HUES6 (cell line): ENCODE measurements around the gene ERP44.

ENCODE experiments used
- H3K27ac ChIP-seq: 2 replicates; pipeline ENCODE4 v1.7.0; 2013; ENCODE audit warnings: low read depth, mild to moderate bottlenecking, low read length, inconsistent platforms
- H3K27me3 ChIP-seq: 2 replicates; pipeline ENCODE4 v1.6.1; 2013; ENCODE audit warnings: low read length; ENCODE audit not compliant: control insufficient read depth, insufficient read depth
- H3K36me3 ChIP-seq: 2 replicates; pipeline ENCODE4 v1.6.1; 2013; ENCODE audit warnings: low read length; ENCODE audit not compliant: control insufficient read depth, insufficient read depth
- H3K4me1 ChIP-seq: 2 replicates; pipeline ENCODE4 v1.6.1; 2013; ENCODE audit warnings: low read length; ENCODE audit not compliant: control insufficient read depth, insufficient read depth
- H3K4me3 ChIP-seq: 2 replicates; pipeline ENCODE4 v1.5.1; 2013; ENCODE audit warnings: low read depth, low read length
- H3K9ac ChIP-seq: one replicate; pipeline ENCODE4 v1.6.1; 2013; ENCODE audit warnings: mild to moderate bottlenecking, low read length
- H3K9me3 ChIP-seq: 2 replicates; pipeline ENCODE4 v1.6.1; 2013; ENCODE audit warnings: low read depth, low read length; ENCODE audit not compliant: control insufficient read depth, insufficient read depth

Gene ERP44

DNA sequence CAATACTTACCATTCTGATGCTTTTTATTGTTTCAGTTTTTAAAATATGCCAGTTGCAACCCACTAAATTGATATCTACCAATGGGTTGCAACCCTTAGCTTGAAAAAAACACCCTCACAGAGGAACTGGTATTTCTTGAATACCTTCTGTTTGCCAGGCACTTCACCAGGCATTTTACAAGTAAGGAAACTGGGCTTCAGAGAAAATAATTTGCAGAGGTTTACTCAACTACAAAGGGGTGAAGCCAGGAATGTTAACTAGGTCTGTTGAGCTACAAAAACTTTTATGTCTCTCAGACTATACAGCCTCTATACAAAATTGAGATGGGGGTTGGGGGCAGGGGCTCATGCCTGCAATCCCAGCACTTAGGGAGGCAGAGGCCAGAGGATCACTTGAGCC lies 127.4 kb downstream of the ERP44 start:
- no peaks in the 10 kb centered on the region for H3K27me3 ChIP-seq
- no peak overlapping the region for H3K27ac ChIP-seq
- 0 out of 2 replicates have a peak, but pooled peaks cover 9% of the 10 kb centered on the region for H3K36me3 ChIP-seq
- no peak overlapping the region for H3K9ac ChIP-seq
- H3K4me1 ChIP-seq = peaks cover 18% of the 10 kb centered on the region
- no peaks in the 10 kb centered on the region for H3K9me3 ChIP-seq
- no peak overlapping the region for H3K4me3 ChIP-seq

DNA sequence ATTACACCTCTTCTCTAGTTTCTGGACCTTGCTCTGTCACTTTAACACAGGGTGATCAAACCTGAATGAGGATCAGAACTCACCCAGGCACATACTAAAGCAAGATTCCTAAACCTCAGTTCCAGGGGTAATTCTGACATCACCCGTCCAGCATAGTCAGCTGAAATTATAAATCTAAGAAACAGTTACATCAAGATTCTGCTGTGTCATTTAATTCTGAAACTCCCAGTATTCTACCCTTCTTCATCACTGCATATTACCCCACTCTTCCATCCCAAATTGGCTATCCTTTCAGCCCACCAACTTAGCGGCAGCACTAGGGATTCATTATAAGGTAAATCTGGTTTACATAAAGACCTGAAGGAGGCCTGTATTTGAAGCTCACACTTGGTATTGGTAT lies 128.3 kb downstream of the ERP44 start:
- Histone ChIP-seq H3K4me1 (peaks cover 25% of the 10 kb centered on the region), H3K9me3 (no peaks in the 10 kb centered on the region), H3K27ac (no peak overlapping the region), H3K4me3 (no peak overlapping the region), H3K27me3 (no peaks in the 10 kb centered on the region), H3K36me3 (0 out of 2 replicates have a peak, but pooled peaks cover 9% of the 10 kb centered on the region), H3K9ac (no peak overlapping the region)

DNA sequence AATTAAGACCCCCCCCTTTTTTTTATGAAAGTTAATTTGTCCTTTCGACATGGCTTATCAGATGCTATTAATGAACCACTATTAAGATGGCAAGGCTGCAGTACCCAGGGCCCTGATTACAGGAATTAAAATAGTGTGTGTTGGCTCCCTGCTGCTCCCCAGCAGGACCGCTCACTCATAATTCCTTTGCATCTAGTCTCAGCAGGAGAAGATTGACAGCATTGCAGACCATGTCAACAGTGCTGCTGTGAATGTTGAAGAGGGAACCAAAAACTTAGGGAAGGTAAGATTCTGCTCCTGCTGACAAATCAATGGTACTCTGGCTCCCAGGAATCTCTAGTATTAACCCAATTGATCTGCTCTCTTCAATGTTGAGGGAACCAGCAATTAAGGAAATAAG lies 131.3 kb downstream of the ERP44 start:
- Histone ChIP-seq H3K9ac (no peak overlapping the region), H3K27ac (no peak overlapping the region), H3K4me3 (no peak overlapping the region), H3K4me1 (peaks cover 25% of the 10 kb centered on the region), H3K27me3 (no peaks in the 10 kb centered on the region), H3K36me3 (0 out of 2 replicates have a peak, but pooled peaks cover 9% of the 10 kb centered on the region), H3K9me3 (no peaks in the 10 kb centered on the region)

DNA sequence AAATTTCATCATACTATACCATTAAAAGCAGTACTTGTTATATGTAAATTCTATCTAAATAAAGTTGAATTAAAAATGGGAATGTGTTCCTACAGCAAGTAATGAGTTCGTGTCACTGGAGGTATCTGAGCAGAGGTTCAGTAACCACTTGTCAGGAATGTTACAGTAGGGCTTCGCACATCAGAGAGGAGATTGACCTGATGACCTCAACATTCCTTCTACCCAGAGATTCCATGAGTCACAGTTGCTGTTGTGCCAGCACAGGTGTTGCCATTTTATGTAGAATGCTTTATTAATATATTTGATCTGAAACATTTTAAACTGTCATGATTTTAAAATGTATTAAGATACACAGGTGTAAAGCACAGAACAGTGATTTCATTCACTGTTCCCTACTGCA lies 132.1 kb downstream of the ERP44 start:
- Histone ChIP-seq H3K9ac (no peak overlapping the region), H3K36me3 (0 out of 2 replicates have a peak, but pooled peaks cover 9% of the 10 kb centered on the region), H3K4me1 (peaks cover 25% of the 10 kb centered on the region), H3K4me3 (no peak overlapping the region), H3K9me3 (no peaks in the 10 kb centered on the region), H3K27ac (no peak overlapping the region), H3K27me3 (no peaks in the 10 kb centered on the region)

DNA sequence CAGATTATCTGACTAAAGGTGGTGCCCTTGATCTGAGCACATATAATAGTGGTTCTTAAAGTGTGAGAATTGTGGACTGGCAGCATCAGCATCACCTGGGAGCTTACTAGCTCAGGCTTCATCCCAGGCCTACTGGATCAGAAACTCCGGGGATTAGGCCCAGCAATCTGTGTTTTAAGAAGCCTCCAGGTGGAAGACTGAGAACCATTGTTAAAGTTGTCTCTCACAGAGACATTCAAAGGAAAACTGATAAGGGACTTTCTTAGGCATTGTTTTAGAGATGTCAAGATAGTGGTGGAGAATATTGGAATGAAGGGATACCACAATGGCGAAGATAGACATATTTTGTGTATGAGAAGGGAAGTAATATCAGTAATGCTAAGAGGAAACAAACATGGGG lies 132.8 kb downstream of the ERP44 start:
- no peak overlapping the region for H3K27ac ChIP-seq
- no peaks in the 10 kb centered on the region for H3K9me3 ChIP-seq
- peaks cover 25% of the 10 kb centered on the region for H3K4me1 ChIP-seq
- H3K36me3 ChIP-seq = 0 out of 2 replicates have a peak, but pooled peaks cover 10% of the 10 kb centered on the region
- no peak overlapping the region for H3K9ac ChIP-seq
- no peaks in the 10 kb centered on the region for H3K27me3 ChIP-seq
- no peak overlapping the region for H3K4me3 ChIP-seq

DNA sequence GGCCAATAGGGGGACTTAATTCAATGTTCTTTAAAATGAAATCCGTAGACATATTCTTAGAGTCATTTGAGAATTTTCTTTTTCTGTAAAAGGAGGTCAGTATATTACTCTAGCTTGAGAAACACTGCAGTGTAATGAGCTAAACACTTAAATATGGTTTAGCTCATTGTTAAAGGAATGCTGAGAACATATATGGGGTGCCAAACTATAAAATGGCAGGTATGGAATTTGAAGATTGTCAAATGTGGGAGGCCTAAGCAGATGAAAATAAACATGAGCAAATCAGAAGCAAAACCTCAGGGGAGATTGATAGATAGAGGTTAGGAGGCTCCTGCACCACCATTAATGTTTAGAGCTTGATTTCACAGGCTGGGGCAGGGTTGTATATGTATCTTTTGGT lies 134.5 kb downstream of the ERP44 start:
- H3K4me1 ChIP-seq = peaks cover 25% of the 10 kb centered on the region
- H3K36me3 ChIP-seq = 0 out of 2 replicates have a peak, but pooled peaks cover 11% of the 10 kb centered on the region
- H3K27ac ChIP-seq = no peak overlapping the region
- no peak overlapping the region for H3K9ac ChIP-seq
- no peaks in the 10 kb centered on the region for H3K9me3 ChIP-seq
- no peaks in the 10 kb centered on the region for H3K27me3 ChIP-seq
- H3K4me3 ChIP-seq = no peak overlapping the region

DNA sequence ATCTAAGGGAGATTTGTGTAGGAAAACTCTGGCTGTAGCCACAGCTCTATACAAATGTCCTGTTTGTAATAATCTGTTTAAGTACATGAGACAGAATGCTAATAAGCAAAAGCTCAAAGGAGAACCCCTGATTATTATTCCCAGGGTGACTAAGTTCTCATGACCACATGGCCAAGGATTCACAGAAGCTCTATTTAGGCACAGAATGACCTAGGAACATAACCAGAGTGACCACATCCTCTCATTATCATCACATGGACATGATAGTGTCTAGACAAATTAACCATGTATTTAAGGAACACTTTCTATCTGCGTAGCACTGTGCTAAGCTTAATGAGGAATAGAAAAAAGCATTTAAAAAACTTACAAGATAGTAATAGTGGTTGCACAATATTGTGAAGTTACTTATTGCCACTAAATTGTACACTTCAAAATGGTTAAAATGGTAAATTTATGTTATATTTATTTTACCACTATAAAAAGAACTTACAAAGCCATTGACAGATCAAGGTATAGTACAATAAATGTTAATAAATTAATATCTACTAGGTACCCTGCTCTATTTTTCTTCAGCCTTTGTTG lies 136.0 kb downstream of the ERP44 start:
- H3K27ac ChIP-seq = no peak overlapping the region
- no peak overlapping the region for H3K4me3 ChIP-seq
- H3K9me3 ChIP-seq = no peaks in the 10 kb centered on the region
- H3K36me3 ChIP-seq = 0 out of 2 replicates have a peak, but pooled peaks cover 4% of the 10 kb centered on the region
- no peaks in the 10 kb centered on the region for H3K27me3 ChIP-seq
- no peak overlapping the region for H3K9ac ChIP-seq
- peaks cover 20% of the 10 kb centered on the region for H3K4me1 ChIP-seq

DNA sequence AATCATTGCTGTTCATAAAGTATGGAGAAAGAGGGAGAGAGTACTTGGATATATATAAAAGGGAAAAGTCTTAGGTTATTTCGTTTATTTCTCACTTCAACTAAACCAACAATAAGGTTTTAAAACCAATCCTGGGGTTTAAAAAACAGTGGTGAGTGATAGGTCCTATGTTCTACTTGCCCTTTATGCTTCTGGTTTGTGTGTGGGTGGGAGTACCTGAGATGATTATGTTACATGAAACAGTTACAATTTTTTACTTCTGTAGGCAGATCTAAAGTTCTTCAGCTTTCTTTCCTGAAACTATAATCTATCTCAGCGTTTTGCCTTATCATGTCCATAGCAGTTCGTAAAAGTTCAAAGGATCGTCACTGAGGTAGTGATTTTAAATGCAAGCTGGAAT lies 143.2 kb downstream of the ERP44 start:
- H3K27me3 ChIP-seq = no peaks in the 10 kb centered on the region
- no peaks in the 10 kb centered on the region for H3K9me3 ChIP-seq
- no peaks in the 10 kb centered on the region for H3K36me3 ChIP-seq

DNA sequence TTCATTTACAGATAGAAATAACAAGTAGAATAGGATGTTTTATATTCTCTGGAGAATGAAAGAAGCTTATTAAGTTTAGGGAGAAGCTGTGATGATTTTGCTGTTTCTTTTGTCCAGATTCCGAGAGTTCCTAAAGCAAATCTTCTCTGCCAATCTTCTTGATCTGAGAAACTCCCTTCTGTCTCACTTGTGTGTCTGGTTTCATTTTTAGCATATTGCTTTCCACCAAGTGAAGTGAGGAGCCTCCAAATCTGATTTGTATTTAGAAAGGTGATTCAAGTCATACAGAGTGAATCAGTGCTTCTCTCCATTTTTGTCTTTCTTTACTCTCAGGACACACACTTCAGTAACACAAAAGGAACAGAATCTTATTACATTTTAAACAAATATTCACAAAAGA lies 144.0 kb downstream of the ERP44 start:
- Histone ChIP-seq H3K27ac (no peak overlapping the region), H3K4me1 (no peaks in the 10 kb centered on the region), H3K36me3 (no peaks in the 10 kb centered on the region), H3K9ac (no peak overlapping the region), H3K4me3 (no peak overlapping the region), H3K9me3 (no peaks in the 10 kb centered on the region), H3K27me3 (no peaks in the 10 kb centered on the region)

More for the DNA sequence above, 143.2 kb downstream of the ERP44 start:
- Histone ChIP-seq H3K9ac (no peak overlapping the region), H3K4me3 (no peak overlapping the region), H3K4me1 (no peaks in the 10 kb centered on the region), H3K27ac (no peak overlapping the region)

DNA sequence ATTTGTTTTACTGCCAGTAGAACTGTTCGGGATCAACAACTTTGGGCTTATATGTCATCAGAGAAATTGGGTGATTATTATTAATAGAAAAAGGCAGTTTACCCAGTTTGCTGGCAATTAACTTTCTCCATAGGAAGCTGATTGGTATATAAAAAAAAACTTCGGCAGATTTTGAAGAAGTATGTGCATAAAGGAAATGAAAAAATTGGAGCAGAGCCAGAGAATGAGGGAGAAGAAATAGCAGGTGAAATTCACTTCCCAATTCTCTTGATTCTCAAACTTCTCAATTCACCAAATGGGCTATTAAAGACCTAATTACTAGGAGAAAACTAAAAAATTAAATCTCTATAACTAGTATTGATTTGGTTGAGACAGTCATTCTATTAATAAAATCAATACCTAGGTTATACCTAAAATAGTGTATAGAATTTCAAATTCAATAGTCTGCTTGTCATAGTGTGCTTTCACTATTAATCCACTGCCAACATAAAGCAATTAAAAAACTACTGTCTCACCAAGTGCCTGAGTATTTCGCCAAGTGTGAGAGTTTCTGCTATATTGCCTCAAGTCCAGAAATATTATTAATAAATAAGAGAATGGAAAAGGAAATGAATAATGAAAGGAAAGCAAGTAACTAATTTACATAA lies 144.8 kb downstream of the ERP44 start:
- Histone ChIP-seq H3K9me3 (no peaks in the 10 kb centered on the region), H3K4me3 (no peak overlapping the region), H3K4me1 (no peaks in the 10 kb centered on the region), H3K36me3 (no peaks in the 10 kb centered on the region), H3K27me3 (no peaks in the 10 kb centered on the region), H3K9ac (no peak overlapping the region), H3K27ac (no peak overlapping the region)

DNA sequence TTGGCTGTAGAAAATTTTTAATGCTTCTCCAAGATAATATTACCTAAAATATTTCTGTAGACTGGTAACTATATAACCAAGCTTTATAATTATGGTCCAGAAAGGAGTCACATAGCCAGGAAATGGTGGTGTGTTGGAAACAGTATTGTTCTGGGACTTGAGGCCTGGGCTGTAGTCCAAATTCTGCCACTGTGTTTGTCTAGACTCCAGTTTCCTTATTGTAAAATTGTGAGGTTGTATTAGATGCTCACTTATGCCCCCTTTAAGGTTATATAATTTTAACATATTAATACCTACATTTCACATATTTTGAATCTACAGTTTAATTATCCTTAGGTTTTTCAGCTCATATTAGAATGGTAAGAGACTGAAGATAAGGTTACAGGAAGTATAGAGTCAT lies 149.9 kb downstream of the ERP44 start:
- Histone ChIP-seq H3K27me3 (no peaks in the 10 kb centered on the region), H3K27ac (no peak overlapping the region), H3K36me3 (no peaks in the 10 kb centered on the region), H3K4me1 (no peaks in the 10 kb centered on the region), H3K4me3 (no peak overlapping the region), H3K9me3 (no peaks in the 10 kb centered on the region), H3K9ac (no peak overlapping the region)
